GM23338 (cell line): ENCODE data around the gene ITPRIP. TPM values are rescaled to one million over a fixed set of nuclear protein-coding genes. Genes with fewer than 3 reads are reported as not detected.

Source experiments
- ATAC-seq: fragments of 200-7000 bp; cut with Tn5 transposase; 3 replicates; pipeline ENCODE4 v1.9.1; 2020
- DNase-seq: peaks from one replicate; pipeline ENCODE4 v3.0.0-alpha.2; 2015; ENCODE audit warnings: low spot score
- H2AFZ ChIP-seq: fragments of 200-600 bp; sonication (generic); 2 replicates; pipeline ENCODE4 v1.8.0; 2016; ENCODE audit warnings: antibody characterized with exemption, mild to moderate bottlenecking, moderate library complexity
- H3F3A ChIP-seq: fragments of 200-600 bp; sonication (generic); replicated peaks from 2 replicates; pipeline ENCODE4 v1.8.0; 2017; ENCODE audit warnings: antibody characterized with exemption, mixed run types, low read depth
- H3K27ac ChIP-seq: fragments of 200-600 bp; sonication (generic); 2 replicates; pipeline ENCODE4 v1.6.1; 2016; ENCODE audit warnings: low read depth
- H3K27me3 ChIP-seq: fragments of 200-600 bp; sonication (generic); 2 replicates; pipeline ENCODE4 v1.8.0; 2016; ENCODE audit warnings: mild to moderate bottlenecking, mixed run types, moderate library complexity; ENCODE audit not compliant: insufficient read depth
- H3K36me3 ChIP-seq: fragments of 200-600 bp; sonication (generic); 2 replicates; pipeline ENCODE4 v1.8.0; 2016; ENCODE audit warnings: mild to moderate bottlenecking; ENCODE audit not compliant: insufficient read depth
- H3K4me1 ChIP-seq: fragments of 200-600 bp; sonication (generic); 2 replicates; pipeline ENCODE4 v1.8.0; 2016; ENCODE audit warnings: mild to moderate bottlenecking, moderate library complexity; ENCODE audit not compliant: insufficient read depth
- H3K4me2 ChIP-seq: fragments of 200-600 bp; sonication (generic); 2 replicates; pipeline ENCODE4 v1.7.1; 2017; ENCODE audit warnings: mixed run types
- H3K4me3 ChIP-seq: fragments of 200-600 bp; sonication (generic); 2 replicates; pipeline ENCODE4 v1.6.1; 2016; ENCODE audit warnings: mixed run types
- H3K79me2 ChIP-seq: fragments of 200-600 bp; sonication (generic); replicated peaks from 2 replicates; pipeline ENCODE4 v1.8.0; 2017; ENCODE audit warnings: mild to moderate bottlenecking; ENCODE audit not compliant: insufficient read depth
- H3K9me2 ChIP-seq: fragments of 200-600 bp; sonication (generic); 2 replicates; pipeline ENCODE4 v1.8.0; 2017; ENCODE audit not compliant: insufficient read depth
- H4K20me1 ChIP-seq: fragments of 200-600 bp; sonication (generic); replicated peaks from 2 replicates; pipeline ENCODE4 v1.8.0; 2017; ENCODE audit warnings: mild to moderate bottlenecking; ENCODE audit not compliant: insufficient read depth
- H3K27ac Mint-ChIP-seq: 2 replicates; pipeline ENCODE4 v1.8.0; 2020; ENCODE audit warnings: inconsistent platforms, mild to moderate bottlenecking, moderate library complexity, mixed read lengths
- H3K27me3 Mint-ChIP-seq: 3 replicates; pipeline ENCODE4 v1.8.0; 2022; ENCODE audit warnings: low read depth, mild to moderate bottlenecking, moderate library complexity, mixed read lengths, inconsistent platforms; ENCODE audit not compliant: insufficient read depth, poor library complexity
- H3K36me3 Mint-ChIP-seq: 3 replicates; pipeline ENCODE4 v1.8.0; 2021; ENCODE audit warnings: low read depth, mild to moderate bottlenecking, inconsistent platforms, moderate library complexity, mixed read lengths
- H3K4me1 Mint-ChIP-seq: 3 replicates; pipeline ENCODE4 v1.8.0; 2020; ENCODE audit warnings: mild to moderate bottlenecking, inconsistent platforms, mixed read lengths
- H3K4me3 Mint-ChIP-seq: 3 replicates; pipeline ENCODE4 v1.8.0; 2021; ENCODE audit warnings: moderate library complexity, mild to moderate bottlenecking, inconsistent platforms, mixed read lengths
- H3K9me3 Mint-ChIP-seq: 3 replicates; pipeline ENCODE4 v1.8.0; 2020; ENCODE audit warnings: moderate library complexity, mild to moderate bottlenecking, inconsistent platforms, mixed read lengths
- CREB1 ChIP-seq: fragments of 250-450 bp; sonication (Bioruptor Pico); IDR thresholded peaks from 2 replicates; pipeline ENCODE4 v1.5.0; 2020; ENCODE audit warnings: low read depth, mild to moderate bottlenecking, moderate library complexity
- CTCF ChIP-seq, 2 experiments: fragments of 200-600 bp in 1 of 2; sonication (generic) in 1 of 2; conservative IDR thresholded peaks; 2 replicates each; pipeline versions ENCODE4 v1.5.1 to v1.6.1; 2016 to 2017; ENCODE audit warnings: antibody characterized with exemption in 2 of 2, low read depth in 2 of 2, mild to moderate bottlenecking in 2 of 2, moderate library complexity in 1 of 2
- ETS1 ChIP-seq: IDR thresholded peaks from 2 replicates; pipeline ENCODE4 v1.6.1; 2016; ENCODE audit warnings: antibody characterized with exemption
- EZH2 ChIP-seq: fragments of 200-600 bp; sonication (generic); IDR thresholded peaks from one replicate; pipeline ENCODE4 v1.8.0; 2017; ENCODE audit warnings: antibody characterized with exemption, mild to moderate bottlenecking, low read depth; ENCODE audit not compliant: unreplicated experiment
- JUNB ChIP-seq: IDR thresholded peaks from one replicate; pipeline ENCODE4 v1.6.1; 2016; ENCODE audit warnings: antibody characterized with exemption; ENCODE audit not compliant: unreplicated experiment
- NANOG ChIP-seq: IDR thresholded peaks from 2 replicates; pipeline ENCODE4 v1.6.1; 2016; ENCODE audit warnings: antibody characterized with exemption, borderline replicate concordance
- POLR2AphosphoS5 ChIP-seq: IDR thresholded peaks from 2 replicates; pipeline ENCODE4 v1.6.1; 2016; ENCODE audit warnings: antibody characterized with exemption, low read depth
- REST ChIP-seq: IDR thresholded peaks from one replicate; pipeline ENCODE4 v1.6.1; 2018; ENCODE audit warnings: antibody characterized with exemption; ENCODE audit not compliant: unreplicated experiment
- STAT1 ChIP-seq: IDR thresholded peaks from one replicate; pipeline ENCODE4 v1.6.1; 2016; ENCODE audit warnings: antibody characterized with exemption; ENCODE audit not compliant: unreplicated experiment
- ZNF114 ChIP-seq: fragments of 250-450 bp; sonication (Bioruptor Pico); IDR thresholded peaks from 2 replicates; pipeline ENCODE4 v1.5.0; 2020; ENCODE audit warnings: mild to moderate bottlenecking, moderate library complexity
- ZNF331 ChIP-seq: fragments of 250-450 bp; sonication (Bioruptor Pico); IDR thresholded peaks from 2 replicates; pipeline ENCODE4 v1.5.0; 2020; ENCODE audit warnings: low read depth, mild to moderate bottlenecking, moderate library complexity
- ZNF462 ChIP-seq: fragments of 250-450 bp; sonication (Bioruptor Pico); IDR thresholded peaks from 2 replicates; pipeline ENCODE4 v1.5.0; 2020; ENCODE audit warnings: mild to moderate bottlenecking, moderate library complexity
- polyA plus RNA-seq: library from polyadenylated mRNA; unstranded; fragments of >200 nt; fragmentation: Nextera tagmentation; extraction: Ambion mirVana; gene quantifications from 2 replicates; pipeline ENCODE4 v1.2.1, GENCODE V29; 2016
- total RNA-seq: library from RNA; depleted of rRNA; stranded (reverse); fragments of >200 nt; shearing (Covaris generic); gene quantifications from 2 replicates; pipeline ENCODE4 v1.2.3, GENCODE V29; 2014

The ITPRIP gene
- total and polyA plus RNA-seq, 2 experiments from 2014 or later: 6.9 to 15.2 TPM

GRCh38 chr10:104333728-104334373, 4.4 kb downstream of the ITPRIP start:
- Histone ChIP-seq H3K36me3 (no peaks in the 10 kb centered on the region), H4K20me1 (peaks cover 2% of the 10 kb centered on the region; the same call in 1 of the 2 replicates), H3K79me2 (peaks cover 86% of the 10 kb centered on the region), H3K4me2 (0 out of 2 replicates have a peak overlapping the region, but pooled peaks have one; percentile 53), H3K9me2 (no peaks in the 10 kb centered on the region), H2AFZ (no peak overlapping the region), H3K4me3 (no peak overlapping the region), H3K4me1 (peaks cover 83% of the 10 kb centered on the region), H3K27me3 (no peaks in the 10 kb centered on the region), H3K27ac (no peak overlapping the region), H3F3A (peaks cover 13% of the 10 kb centered on the region)
- Mint-ChIP-seq H3K27ac (no peak overlapping the region; the same call in 1 of the 2 replicates), H3K9me3 (no peaks in the 10 kb centered on the region; the same call in 2 of the 3 replicates), H3K4me3 (peak overlapping the region; percentile 11; the same call in 1 of the 3 replicates), H3K36me3 (no peaks in the 10 kb centered on the region; the same call in 2 of the 3 replicates), H3K4me1 (peaks cover 81% of the 10 kb centered on the region), H3K27me3 (peaks cover 16% of the 10 kb centered on the region)
- no peak for DNase-seq
- ATAC-seq: no peak
- no peak for TF ChIP-seq EZH2
- TF ChIP-seq JUNB: no peak
- no peak for TF ChIP-seq ZNF462 (CRISPR knock-in tag)
- no peak for TF ChIP-seq CTCF (conservative IDR thresholded peaks at IDR 0.05; ENCODE audit: low read depth in 2 of 2)
- no peak for TF ChIP-seq NANOG
- TF ChIP-seq CREB1 (CRISPR knock-in tag): no peak
- no peak for TF ChIP-seq STAT1
- TF ChIP-seq ETS1: no peak
- no peak for TF ChIP-seq POLR2AphosphoS5
- no peak for TF ChIP-seq ZNF114
- TF ChIP-seq REST: no peak
- no peak for TF ChIP-seq ZNF331 (CRISPR knock-in tag)
